Endothelial cell of umbilical vein (primary cell): ENCODE results near the gene CYP4F8.

Experiments used
- EZH2 ChIP-seq: IDR thresholded peaks from 2 replicates; pipeline ENCODE4 v1.6.1; 2012; ENCODE audit warnings: borderline replicate concordance, low read depth, mild to moderate bottlenecking, moderate library complexity, low read length, inconsistent platforms; ENCODE audit not compliant: severe bottlenecking
- MYC ChIP-seq: IDR thresholded peaks from one replicate; pipeline ENCODE4 v1.6.1; 2011; ENCODE audit warnings: mild to moderate bottlenecking, low read depth, low read length
- POLR2A ChIP-seq: IDR thresholded peaks from 2 replicates; pipeline ENCODE4 v1.6.1; 2012; ENCODE audit warnings: low read depth, mild to moderate bottlenecking, control low read depth, low read length
- TF ChIP-seq, protein P1 (sequence below): IDR thresholded peaks from 2 replicates; pipeline ENCODE4 v1.6.1; 2011; ENCODE audit not compliant: insufficient read depth, insufficient read length
- TF ChIP-seq, protein P2 (sequence below), 2 donors: IDR thresholded peaks; 1 replicate in 1 of 2; 2 replicates in 1 of 2; pipeline ENCODE4 v1.5.1; 2011; ENCODE audit warnings: low read length in 2 of 2, mild to moderate bottlenecking in 2 of 2, moderate library complexity in 2 of 2, control low read depth in 1 of 2, inconsistent platforms in 1 of 2, low read depth in 1 of 2; ENCODE audit not compliant: insufficient read depth in 1 of 2; ENCODE audit errors: extremely low read depth in 1 of 2

DNA sequence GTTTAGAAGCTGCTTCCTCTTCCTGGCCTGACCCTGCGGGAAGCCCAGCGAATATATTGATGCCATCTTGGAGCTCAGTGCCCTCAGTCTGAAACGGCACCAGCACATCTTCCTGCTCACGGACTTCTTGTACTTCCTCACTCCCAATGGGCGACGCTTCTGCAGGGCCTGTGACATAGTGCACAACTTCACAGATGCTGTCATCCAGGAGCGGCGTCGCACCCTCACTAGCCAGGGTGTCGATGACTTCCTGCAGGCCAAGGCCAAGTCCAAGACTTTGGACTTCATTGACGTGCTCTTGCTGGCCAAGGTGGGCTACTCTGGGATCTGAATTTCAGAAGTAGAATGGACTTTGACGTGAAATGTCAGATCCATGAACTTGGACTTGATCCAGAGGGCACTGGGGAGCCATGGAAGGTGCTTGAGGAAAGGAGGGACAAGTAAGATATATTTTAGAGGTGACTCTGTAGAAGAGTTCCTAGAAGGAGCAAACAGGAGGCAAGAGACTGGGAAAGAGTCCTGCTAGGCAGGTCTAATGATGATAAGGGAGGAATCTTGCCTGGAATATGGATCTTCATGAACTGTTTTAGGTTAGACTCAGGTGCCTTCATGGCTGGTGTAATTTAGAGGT is 38.4 kb upstream of the CYP4F8 start:
- TF ChIP-seq, protein P1, sequence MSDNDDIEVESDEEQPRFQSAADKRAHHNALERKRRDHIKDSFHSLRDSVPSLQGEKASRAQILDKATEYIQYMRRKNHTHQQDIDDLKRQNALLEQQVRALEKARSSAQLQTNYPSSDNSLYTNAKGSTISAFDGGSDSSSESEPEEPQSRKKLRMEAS, result no peak
- TF ChIP-seq EZH2, result no peak
- TF ChIP-seq MYC, result no peak
- no peak for TF ChIP-seq POLR2A
- TF ChIP-seq, protein P2, sequence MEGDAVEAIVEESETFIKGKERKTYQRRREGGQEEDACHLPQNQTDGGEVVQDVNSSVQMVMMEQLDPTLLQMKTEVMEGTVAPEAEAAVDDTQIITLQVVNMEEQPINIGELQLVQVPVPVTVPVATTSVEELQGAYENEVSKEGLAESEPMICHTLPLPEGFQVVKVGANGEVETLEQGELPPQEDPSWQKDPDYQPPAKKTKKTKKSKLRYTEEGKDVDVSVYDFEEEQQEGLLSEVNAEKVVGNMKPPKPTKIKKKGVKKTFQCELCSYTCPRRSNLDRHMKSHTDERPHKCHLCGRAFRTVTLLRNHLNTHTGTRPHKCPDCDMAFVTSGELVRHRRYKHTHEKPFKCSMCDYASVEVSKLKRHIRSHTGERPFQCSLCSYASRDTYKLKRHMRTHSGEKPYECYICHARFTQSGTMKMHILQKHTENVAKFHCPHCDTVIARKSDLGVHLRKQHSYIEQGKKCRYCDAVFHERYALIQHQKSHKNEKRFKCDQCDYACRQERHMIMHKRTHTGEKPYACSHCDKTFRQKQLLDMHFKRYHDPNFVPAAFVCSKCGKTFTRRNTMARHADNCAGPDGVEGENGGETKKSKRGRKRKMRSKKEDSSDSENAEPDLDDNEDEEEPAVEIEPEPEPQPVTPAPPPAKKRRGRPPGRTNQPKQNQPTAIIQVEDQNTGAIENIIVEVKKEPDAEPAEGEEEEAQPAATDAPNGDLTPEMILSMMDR (IDR thresholded peaks at IDR 0.05; ENCODE audit: extremely low read depth in 1 of 2, insufficient read depth in 1 of 2, low read depth in 1 of 2, low read length in 2 of 2), result no peak
